Right lobe of liver (tissue), 4 donors: ENCODE results near the gene CNTN5.

Source experiments
- POLR2A ChIP-seq: fragments of 450-650 bp; IDR thresholded peaks from one replicate; pipeline ENCODE4 v1.6.1; 2017; ENCODE audit warnings: antibody characterized with exemption, mild to moderate bottlenecking
- TF ChIP-seq, protein P1 (sequence below), 4 donors: fragments of 200-600 bp in 3 of 4; fragments of 450-650 bp in 1 of 4; IDR thresholded peaks; one replicate each; pipeline versions ENCODE4 v1.5.1 to v1.8.0; 2016 to 2022; ENCODE audit warnings: antibody characterized with exemption in 4 of 4, mild to moderate bottlenecking in 2 of 4
- donor health status: DM: no; HTN: no; CAD: no.
- donor health status: DM: no; HTN: no; CAD: no.
- donor health status: DM: no; HTN: yes; CAD: no.

DNA sequence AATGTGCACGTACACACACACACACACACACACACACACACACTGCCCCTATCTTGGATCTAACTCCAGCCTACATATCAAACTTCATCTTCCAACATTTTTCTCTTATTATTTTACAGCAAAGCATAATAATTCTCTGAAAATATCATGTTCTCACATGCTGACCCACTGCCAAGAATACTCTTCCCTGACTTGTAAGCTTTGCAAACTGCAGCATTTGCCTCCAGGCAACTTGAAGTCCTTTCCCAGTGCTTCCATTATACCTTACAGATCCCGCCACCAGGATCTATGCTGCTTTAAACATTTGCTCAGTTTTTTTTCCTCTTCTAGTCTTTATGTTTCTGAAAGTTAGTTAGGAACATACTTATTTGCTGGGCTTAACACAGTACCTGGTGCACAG is 1183.0 kb downstream of the CNTN5 start:
- TF ChIP-seq, protein P1, sequence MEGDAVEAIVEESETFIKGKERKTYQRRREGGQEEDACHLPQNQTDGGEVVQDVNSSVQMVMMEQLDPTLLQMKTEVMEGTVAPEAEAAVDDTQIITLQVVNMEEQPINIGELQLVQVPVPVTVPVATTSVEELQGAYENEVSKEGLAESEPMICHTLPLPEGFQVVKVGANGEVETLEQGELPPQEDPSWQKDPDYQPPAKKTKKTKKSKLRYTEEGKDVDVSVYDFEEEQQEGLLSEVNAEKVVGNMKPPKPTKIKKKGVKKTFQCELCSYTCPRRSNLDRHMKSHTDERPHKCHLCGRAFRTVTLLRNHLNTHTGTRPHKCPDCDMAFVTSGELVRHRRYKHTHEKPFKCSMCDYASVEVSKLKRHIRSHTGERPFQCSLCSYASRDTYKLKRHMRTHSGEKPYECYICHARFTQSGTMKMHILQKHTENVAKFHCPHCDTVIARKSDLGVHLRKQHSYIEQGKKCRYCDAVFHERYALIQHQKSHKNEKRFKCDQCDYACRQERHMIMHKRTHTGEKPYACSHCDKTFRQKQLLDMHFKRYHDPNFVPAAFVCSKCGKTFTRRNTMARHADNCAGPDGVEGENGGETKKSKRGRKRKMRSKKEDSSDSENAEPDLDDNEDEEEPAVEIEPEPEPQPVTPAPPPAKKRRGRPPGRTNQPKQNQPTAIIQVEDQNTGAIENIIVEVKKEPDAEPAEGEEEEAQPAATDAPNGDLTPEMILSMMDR (IDR thresholded peaks at IDR 0.05): no peak
- TF ChIP-seq POLR2A: no peak
